ENCODE data around the gene MAML2. TPM values are rescaled to one million over a fixed set of nuclear protein-coding genes. Genes with fewer than 3 reads are reported as not detected.

Gene MAML2
- total and polyA plus RNA-seq, 2 of the 8 experiments (the other 6 are each of a cell fraction or from before 2014, with no cell fraction given): 3.8 to 6.6 TPM

GRCh38 chr11:96054870-96055705 is 287.9 kb downstream of the MAML2 start (continued):
- TF ChIP-seq TBP (IDR thresholded peaks at IDR 0.05; ENCODE audit: low read depth, low read length): no peak
- peak in 2 of 3 experiments; percentile 24 to 48; a peak in 2 of 4 replicates for TF ChIP-seq CTCF (IDR thresholded peaks at IDR 0.05; ENCODE audit: control extremely low read depth in 1 of 3, insufficient read depth in 1 of 3, low read depth in 1 of 3, low read length in 3 of 3)
- TF ChIP-seq EGR1 (IDR thresholded peaks at IDR 0.05; ENCODE audit: borderline replicate concordance, low read depth, low read length): no peak
- TF ChIP-seq YY1 (IDR thresholded peaks at IDR 0.05; ENCODE audit: low read depth, low read length): no peak
- TF ChIP-seq POLR2AphosphoS5 (IDR thresholded peaks at IDR 0.05; ENCODE audit: low read depth, low read length): no peak
- no peak for TF ChIP-seq CHD2 (IDR thresholded peaks at IDR 0.05; ENCODE audit: low read length)
- no peak for TF ChIP-seq KDM1A (IDR thresholded peaks at IDR 0.05; ENCODE audit: borderline replicate concordance, low read length)
- TF ChIP-seq ASH2L (IDR thresholded peaks at IDR 0.05; ENCODE audit: low read length): no peak
- TF ChIP-seq NANOG (IDR thresholded peaks at IDR 0.05; ENCODE audit: insufficient read depth, low read depth, low read length, poor library complexity, severe bottlenecking): no peak
